ENCODE results near the gene APOBR.
"Not testable (repeated sequence)": the region's sequence is repeated elsewhere in the genome, so short reads cannot be mapped to it uniquely, and the experiment has no call there.

APOBR gene

DNA sequence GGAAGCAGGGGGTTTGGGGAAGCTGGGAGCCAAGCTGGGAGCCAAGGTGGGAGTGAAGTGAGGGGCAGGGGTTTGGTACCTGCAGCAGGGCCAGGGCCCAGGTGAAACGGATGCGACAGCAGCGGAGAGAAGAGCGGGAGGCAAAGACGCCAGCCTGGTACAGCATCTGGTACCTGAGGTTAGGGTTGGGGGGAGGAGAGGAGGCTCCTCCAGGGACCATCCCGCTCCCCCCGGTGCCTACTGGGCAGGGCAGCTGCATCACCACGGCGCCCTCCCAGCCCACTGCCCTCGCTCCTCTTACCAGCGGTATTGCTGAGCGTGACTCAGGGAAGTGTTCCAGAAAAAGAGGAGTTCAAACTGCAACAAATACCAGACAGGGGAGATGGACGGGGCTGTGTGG, 12.4 kb upstream of the APOBR start:
- TF ChIP-seq, protein P1, sequence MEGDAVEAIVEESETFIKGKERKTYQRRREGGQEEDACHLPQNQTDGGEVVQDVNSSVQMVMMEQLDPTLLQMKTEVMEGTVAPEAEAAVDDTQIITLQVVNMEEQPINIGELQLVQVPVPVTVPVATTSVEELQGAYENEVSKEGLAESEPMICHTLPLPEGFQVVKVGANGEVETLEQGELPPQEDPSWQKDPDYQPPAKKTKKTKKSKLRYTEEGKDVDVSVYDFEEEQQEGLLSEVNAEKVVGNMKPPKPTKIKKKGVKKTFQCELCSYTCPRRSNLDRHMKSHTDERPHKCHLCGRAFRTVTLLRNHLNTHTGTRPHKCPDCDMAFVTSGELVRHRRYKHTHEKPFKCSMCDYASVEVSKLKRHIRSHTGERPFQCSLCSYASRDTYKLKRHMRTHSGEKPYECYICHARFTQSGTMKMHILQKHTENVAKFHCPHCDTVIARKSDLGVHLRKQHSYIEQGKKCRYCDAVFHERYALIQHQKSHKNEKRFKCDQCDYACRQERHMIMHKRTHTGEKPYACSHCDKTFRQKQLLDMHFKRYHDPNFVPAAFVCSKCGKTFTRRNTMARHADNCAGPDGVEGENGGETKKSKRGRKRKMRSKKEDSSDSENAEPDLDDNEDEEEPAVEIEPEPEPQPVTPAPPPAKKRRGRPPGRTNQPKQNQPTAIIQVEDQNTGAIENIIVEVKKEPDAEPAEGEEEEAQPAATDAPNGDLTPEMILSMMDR (conservative IDR thresholded peaks at IDR 0.05): no peak
- H3K27ac ChIP-seq: no peak overlapping the region; the same call in 1 of the 2 replicates

DNA sequence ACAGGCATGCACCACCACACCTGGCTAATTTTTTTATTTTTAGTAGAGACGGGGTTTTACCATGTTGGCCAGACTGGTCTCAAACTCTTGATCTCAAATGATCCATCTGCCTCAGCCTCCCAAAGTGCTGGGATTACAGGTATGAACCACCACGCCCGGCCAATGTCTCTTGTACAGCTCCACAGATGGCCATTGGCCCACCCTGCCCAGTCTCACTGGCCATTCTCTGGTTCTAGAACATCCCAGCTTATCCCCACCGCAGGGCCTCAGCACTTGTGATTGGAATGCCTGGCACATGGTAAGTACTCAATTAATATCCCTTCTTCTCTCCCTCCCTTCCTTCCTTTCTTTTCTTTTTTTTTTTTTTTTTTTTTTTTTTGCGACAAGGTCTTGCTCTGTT, 11.1 kb upstream of the APOBR start:
- not testable (repeated sequence) for H3K27ac ChIP-seq

DNA sequence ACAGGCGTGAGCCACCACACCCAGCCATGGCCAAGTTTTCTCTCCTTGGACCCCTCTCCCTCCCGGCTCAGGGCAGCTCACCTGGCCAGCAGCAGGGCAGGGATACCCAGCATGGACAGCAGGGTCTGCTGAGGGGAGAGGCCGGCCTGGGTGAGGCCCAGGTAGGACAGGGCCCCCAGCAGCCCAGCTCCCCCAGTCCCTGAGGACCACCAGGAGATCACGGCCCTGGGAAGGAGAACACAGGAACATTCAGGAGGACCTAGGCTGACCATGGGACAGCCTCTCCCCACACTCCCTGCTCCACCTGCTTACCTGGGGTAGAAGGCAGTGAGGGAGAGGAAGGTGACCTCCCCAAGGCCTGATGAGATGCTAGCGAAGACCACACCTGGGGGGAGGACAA, 8.2 kb upstream of the APOBR start:
- TF ChIP-seq, protein P1 (conservative IDR thresholded peaks at IDR 0.05): no peak
- no peak overlapping the region for H3K27ac ChIP-seq

DNA sequence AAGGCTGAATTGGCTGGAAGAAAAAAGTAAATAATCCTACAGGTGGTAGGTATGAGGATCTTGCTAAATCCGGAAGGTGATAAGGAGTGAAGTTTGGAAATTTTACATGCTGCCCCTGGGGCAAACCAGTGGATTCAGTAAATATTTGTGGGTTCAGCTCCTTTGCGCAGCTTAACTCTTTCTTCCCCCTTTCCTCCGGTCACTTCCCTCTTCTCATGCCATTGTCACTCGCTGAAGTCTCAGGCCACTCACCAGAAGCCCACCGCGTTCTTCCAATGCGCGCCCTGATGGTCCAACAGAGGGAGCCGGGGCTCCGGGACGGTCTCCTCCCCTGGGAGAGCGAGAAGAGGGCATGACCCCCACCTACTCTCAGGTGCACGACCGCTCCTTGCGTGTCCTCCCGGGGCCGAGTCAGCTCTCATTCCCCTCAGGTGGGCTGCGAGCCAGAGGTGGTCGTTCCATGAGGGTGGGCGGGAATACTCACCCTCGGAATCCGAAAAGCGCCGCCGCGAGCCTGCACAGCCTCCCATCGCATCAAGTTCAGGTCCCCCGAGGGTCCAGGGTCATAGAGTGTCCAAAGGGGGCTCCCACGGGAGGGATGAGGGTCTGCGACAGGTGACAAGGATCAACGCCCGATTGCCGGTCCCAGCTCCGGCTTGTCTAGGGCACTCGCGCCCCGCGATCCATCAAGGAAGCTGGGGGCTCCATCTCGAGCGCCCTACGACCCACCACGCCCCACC, 3.0 kb upstream of the APOBR start:
- TF ChIP-seq, protein P1 (conservative IDR thresholded peaks at IDR 0.05): peak; percentile 29; the same call in 1 of the 2 replicates
- H3K27ac ChIP-seq: peak overlapping the region; percentile 85

DNA sequence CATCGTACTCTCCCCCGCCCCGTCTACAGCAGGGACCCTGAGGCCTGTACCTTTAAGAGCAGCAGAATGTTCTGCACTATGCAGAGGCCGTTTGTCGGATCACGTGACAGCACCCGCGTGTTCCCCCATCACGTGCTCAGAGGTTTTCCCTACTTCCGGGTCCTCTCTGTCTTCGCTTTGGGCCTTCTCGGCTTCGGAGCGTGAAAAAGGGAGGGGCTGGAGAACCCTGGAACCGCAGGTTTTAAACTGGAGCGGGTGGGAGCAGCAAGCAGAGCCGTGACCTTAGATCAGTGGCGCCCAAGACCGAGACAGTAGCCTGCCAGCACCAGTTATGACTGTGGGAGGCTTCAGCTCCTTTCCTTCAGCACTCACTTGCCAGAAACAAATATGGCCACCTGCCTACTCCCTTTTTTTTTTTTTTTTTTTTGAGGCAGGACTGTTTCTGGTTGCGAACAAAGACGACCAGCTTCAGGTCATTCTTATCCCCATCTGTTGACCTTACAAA, 2.4 kb upstream of the APOBR start, which contains the start of gene CLN3:
Gene CLN3 (minus strand): TSS at position 105 of the 505 bp plus-strand sequence. CDS start 315 bp downstream, outside the sequence.
- H3K27ac ChIP-seq: peak within 1 kb of the TSS; percentile 85
- TF ChIP-seq, protein P1 (conservative IDR thresholded peaks at IDR 0.05): no peak

DNA sequence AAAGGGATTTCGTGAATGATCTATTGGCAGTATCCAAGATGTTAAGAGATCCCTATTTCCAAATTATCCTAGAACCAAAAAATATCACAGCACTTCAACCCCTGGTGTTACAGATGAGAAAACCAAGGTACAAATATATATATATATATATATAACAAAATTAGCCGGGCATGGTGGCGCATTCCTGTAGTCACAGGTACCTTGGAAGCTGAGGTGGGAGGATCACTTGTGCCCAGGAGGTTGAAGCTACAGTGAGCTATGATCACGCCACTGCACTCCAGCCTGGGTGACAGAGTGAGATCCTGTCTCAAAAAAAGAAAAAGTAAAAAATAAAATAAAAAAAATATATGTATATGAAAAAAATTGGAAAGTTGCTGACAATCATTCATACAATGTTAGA, 1.9 kb upstream of the APOBR start:
- peak overlapping the region; percentile 85 for H3K27ac ChIP-seq
- TF ChIP-seq, protein P1 (conservative IDR thresholded peaks at IDR 0.05): no peak

DNA sequence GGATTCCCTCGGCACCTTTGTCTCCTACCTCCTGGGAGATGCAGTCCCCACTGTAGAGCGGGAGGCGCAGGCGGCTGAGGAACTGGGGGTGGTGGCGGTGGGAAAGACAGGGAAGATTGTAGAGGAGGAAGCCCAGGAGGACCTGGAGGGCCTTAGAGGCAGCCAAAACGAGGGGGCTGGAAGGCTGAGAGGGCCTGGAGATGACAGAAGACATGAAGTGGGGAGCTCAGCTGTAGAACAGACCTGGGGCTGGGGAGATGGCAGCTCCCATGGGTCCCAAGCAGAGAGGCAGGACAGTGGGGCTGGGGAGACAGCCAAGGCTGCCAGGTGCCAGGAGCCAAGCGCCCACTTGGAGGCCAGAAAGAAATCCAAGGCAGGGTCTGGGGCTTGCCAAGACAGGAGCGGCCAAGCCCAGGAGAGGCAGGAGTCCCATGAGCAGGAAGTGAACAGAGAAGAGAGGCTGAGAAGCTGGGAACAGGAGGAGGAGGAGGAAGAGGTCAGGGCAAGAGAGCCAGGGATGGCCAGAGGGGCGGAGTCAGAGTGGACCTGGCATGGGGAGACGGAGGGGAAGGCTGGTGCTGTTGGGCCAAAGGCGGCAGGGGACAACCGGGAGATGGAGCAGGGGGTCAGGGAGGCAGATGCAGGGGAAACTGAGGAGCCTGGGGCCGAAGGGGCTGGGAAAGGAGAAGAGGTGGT, 803 bp downstream of the APOBR start:
- no peak overlapping the region for H3K27ac ChIP-seq
- TF ChIP-seq, protein P1 (conservative IDR thresholded peaks at IDR 0.05): no peak
